Measurements from ENCODE around the gene SH2B3.

Gene SH2B3

GRCh38 chr12:111409780-111410430 lies 4.2 kb downstream of the SH2B3 start:
- peak; percentile 81 for DNase-seq

GRCh38 chr12:111410431-111411184 lies 4.9 kb downstream of the SH2B3 start:
- no peak for DNase-seq

- no peak for DNase-seq
These were observed 5.6 kb downstream of the SH2B3 start for GRCh38 chr12:111411185-111411764.

GRCh38 chr12:111412007-111412829 lies 6.5 kb downstream of the SH2B3 start:
- peak; percentile 29 for DNase-seq

GRCh38 chr12:111412830-111413441 lies 7.2 kb downstream of the SH2B3 start:
- DNase-seq, result no peak

GRCh38 chr12:111413442-111414086 lies 7.8 kb downstream of the SH2B3 start:
- peak; percentile 57 for DNase-seq

GRCh38 chr12:111414711-111415252 lies 9.1 kb downstream of the SH2B3 start:
- no peak for DNase-seq

- DNase-seq, result no peak
These were observed 11.6 kb downstream of the SH2B3 start for GRCh38 chr12:111417290-111417689.

- no peak for DNase-seq
These were observed 12.3 kb downstream of the SH2B3 start for GRCh38 chr12:111417784-111418593.

GRCh38 chr12:111418594-111418880 lies 12.8 kb downstream of the SH2B3 start:
- DNase-seq, result no peak

- DNase-seq, result no peak
These were observed 14.1 kb downstream of the SH2B3 start for GRCh38 chr12:111419784-111420183.

- no peak for DNase-seq
These were observed 14.8 kb downstream of the SH2B3 start for GRCh38 chr12:111420494-111420893.

- DNase-seq, result no peak
These were observed 18.6 kb downstream of the SH2B3 start for GRCh38 chr12:111424189-111424792.

- DNase-seq, result no peak
These were observed 19.1 kb downstream of the SH2B3 start for GRCh38 chr12:111424793-111425251.

- DNase-seq, result no peak
These were observed 19.9 kb downstream of the SH2B3 start for GRCh38 chr12:111425655-111426054.

- peak; percentile 47 for DNase-seq
These were observed 20.8 kb downstream of the SH2B3 start for GRCh38 chr12:111426344-111427185.

GRCh38 chr12:111427417-111428074 lies 21.8 kb downstream of the SH2B3 start:
- no peak for DNase-seq

GRCh38 chr12:111428081-111428727 lies 22.5 kb downstream of the SH2B3 start:
- no peak for DNase-seq

- DNase-seq, result no peak
These were observed 23.0 kb downstream of the SH2B3 start for GRCh38 chr12:111428728-111429175.
